ENCODE measurements around the gene GRIN2A.

The GRIN2A gene

DNA sequence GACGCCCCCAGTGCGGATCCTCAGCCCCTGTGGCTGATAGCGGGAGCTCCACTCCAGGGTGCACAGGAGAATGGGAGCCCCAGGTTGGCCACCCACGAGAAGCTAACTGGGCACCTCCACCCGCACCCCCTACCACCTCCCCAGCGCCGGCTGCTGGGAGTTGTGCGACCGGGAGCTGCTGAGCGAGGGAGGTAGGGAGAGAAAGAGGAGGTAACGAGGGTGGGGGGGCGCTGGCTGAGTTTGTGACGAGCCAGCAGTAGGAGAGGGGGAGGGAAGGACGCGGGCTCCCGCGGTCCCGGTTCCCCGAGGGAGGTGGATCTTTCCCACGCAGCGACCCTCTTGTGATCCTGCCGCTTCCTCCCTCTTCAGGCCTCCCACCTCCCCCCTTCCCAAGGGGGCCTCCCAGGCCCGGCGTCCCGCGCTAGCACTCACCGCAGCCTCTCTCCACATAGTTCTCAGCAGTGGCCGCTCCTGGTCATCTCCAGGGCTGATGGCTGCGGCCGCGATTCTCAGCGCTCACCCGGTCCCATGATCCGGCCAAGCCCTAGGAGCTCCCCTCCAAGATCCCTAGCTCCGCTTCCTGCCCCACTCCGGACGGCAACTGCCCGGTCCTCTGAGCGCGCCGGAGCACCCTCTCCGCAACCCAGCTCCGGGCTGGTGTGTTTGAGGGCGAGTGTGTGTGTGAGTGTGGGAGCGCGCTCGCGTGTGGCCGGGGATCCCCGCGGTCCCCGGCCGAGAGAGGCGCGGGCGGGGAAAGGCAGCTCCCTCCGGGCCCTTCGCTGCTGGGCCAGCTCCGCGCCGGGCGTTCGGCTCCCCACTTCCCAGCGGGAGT is at the start of gene GRIN2A:
Gene GRIN2A, minus strand, starts transcription at position 207 of the 832 bp plus-strand sequence. CDS start 2,017 bp downstream, outside the sequence.
- Histone ChIP-seq H3K36me3 (replicated peaks) (no peaks in the 10 kb centered on the region), H3K4me1 (no peaks in the 10 kb centered on the region), H3K4me3 (no peak within 1 kb of the TSS), H3K27me3 (ENCODE audit: low read depth) (peaks cover 15% of the 10 kb centered on the region), H3K9me3 (no peaks in the 10 kb centered on the region)
- no peak for DNase-seq (ENCODE audit: low spot score in 2 of 2)
- in situ Hi-C loops (cut with MboI; ENCODE audit: low sequenced_read_pairs), result loop anchor here (10.0 kb wide), 2 partner anchors 928 to 1038 kb away; no protein-coding TSS in a partner anchor

DNA sequence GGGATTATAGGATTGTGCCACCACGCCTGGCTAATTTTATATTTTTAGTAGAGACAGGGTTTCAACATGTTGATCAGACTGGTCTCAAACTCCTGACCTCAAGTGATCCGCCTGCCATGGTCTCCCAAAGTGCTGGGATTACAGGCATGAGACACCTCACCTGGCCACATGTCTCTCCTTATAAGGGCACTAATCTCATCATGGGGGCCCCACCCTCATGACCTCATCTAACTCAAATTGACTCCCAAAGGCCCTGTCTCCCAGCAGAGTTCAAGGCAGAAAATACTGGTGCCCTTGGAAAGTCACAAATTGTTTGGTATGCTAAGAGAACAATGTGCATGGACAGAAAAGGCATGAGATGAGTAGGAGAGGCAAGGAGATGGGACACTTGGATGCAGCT is 49.3 kb upstream of the GRIN2A start:
- DNase-seq (ENCODE audit: low spot score in 2 of 2), result no peak
- Histone ChIP-seq H3K4me1 (no peaks in the 10 kb centered on the region), H3K4me3 (no peak overlapping the region), H3K9me3 (no peaks in the 10 kb centered on the region), H3K36me3 (replicated peaks) (no peaks in the 10 kb centered on the region), H3K27me3 (ENCODE audit: low read depth) (no peaks in the 10 kb centered on the region)
- in situ Hi-C loops (cut with MboI; ENCODE audit: low sequenced_read_pairs), result no loop called here

DNA sequence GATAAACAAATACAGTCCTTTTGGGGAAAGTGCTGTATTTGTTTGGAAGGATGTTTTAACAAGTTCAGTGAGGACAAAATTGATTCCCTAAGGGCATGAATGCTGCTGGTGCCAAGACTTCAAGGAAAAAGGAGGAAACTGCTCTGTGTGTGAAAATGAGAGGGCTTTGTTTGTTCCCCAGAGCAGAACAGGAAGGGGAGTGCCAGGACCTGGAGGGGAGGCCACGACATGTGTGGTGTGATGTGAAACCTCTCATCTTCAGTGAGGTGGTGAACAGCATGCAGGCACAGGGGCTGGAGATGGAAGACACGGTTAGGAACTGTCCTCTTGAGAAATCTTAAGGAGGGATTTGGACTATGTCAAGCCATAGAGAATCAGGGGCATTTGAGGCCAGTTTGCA is 46.6 kb upstream of the GRIN2A start:
- Histone ChIP-seq H3K4me3 (no peak overlapping the region), H3K9me3 (no peaks in the 10 kb centered on the region), H3K4me1 (no peaks in the 10 kb centered on the region), H3K27me3 (ENCODE audit: low read depth) (no peaks in the 10 kb centered on the region), H3K36me3 (replicated peaks) (no peaks in the 10 kb centered on the region)
- no peak for DNase-seq (ENCODE audit: low spot score in 2 of 2)
- in situ Hi-C loops (cut with MboI; ENCODE audit: low sequenced_read_pairs), result no loop called here

DNA sequence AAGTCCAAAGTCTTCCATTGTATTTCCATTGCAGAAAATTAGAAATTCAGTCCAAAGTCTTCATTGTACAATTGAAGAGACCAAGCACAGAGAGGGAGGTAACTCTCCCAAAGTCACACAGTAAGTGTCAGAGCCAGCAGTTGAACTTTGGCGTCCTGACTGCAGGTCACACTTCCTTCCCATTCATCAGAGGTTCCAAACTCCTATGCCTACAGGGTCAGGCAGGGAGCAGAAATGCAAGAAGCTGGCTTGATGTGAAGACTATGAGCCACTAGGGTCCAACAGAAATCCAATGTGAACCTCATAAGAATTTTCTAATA is 44.7 kb upstream of the GRIN2A start:
- in situ Hi-C loops (cut with MboI; ENCODE audit: low sequenced_read_pairs), result no loop called here
- Histone ChIP-seq H3K9me3 (no peaks in the 10 kb centered on the region), H3K36me3 (replicated peaks) (no peaks in the 10 kb centered on the region), H3K27me3 (ENCODE audit: low read depth) (no peaks in the 10 kb centered on the region), H3K4me3 (no peak overlapping the region), H3K4me1 (no peaks in the 10 kb centered on the region)
- no peak for DNase-seq (ENCODE audit: low spot score in 2 of 2)

DNA sequence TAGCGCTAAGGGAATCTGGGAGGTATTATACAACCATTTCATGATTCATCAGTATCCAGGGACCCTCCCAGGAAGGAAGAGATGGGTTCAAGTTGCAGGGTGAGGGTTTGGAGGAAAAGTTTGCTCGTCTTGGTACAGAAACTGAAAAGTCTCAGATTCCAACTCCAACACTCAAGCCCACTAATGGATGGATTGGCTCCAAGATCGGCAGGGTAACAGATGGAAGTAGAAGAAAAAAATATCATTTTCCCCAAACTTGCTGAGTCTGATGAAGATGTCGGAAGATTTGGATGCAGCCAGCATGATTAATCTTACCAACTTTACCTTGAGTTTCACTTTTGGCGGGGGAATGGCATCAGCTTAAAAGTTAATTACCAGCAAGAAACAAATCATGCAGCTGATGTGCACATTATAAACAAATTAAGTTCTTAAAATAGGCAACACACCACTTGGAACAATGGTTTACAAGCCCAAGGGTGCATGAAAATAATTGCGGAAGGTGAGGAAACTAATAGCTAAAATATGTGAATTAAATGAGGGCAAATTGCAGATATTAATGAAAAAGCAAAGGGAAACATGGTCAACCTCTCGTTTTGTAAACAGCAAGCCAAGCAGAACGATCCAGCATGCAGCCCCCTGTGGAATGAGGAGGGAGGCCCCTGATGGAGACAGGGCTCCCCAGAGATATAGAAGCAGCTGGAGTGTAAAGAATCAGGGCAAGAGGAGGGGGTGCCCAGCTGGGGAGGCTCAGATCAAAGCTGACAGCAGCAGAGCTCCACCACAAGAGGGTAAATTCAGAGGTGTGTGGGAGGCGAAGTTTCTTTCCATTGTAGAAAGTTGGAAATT is 44.1 kb upstream of the GRIN2A start:
- in situ Hi-C loops (cut with MboI; ENCODE audit: low sequenced_read_pairs), result no loop called here
- DNase-seq (ENCODE audit: low spot score in 2 of 2), result no peak
- no peak overlapping the region for H3K4me3 ChIP-seq

DNA sequence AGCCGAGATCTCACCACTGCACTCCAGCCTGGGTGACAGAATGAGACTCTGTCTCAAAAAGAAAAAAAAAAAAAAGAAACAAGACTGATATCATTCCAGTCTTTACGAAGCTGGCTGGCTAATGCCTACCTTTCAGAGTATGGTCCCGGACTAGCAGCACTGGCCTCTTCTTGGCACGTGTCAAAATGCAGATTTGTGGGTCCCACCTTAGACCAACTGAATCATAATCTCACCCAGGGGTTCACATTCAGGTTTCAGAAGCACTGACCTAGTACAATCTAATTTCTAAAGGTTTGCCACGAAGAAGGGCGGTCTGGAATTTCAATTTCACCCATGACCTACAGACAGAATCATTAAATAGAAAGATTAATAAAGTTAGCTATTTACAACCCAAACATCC is 43.4 kb upstream of the GRIN2A start:
- Histone ChIP-seq H3K4me1 (no peaks in the 10 kb centered on the region), H3K9me3 (no peaks in the 10 kb centered on the region), H3K27me3 (ENCODE audit: low read depth) (no peaks in the 10 kb centered on the region), H3K4me3 (no peak overlapping the region), H3K36me3 (replicated peaks) (no peaks in the 10 kb centered on the region)
- in situ Hi-C loops (cut with MboI; ENCODE audit: low sequenced_read_pairs), result no loop called here
- DNase-seq (ENCODE audit: low spot score in 2 of 2), result no peak

More for the DNA sequence above, 44.1 kb upstream of the GRIN2A start:
- Histone ChIP-seq H3K36me3 (replicated peaks) (no peaks in the 10 kb centered on the region), H3K9me3 (no peaks in the 10 kb centered on the region), H3K27me3 (ENCODE audit: low read depth) (no peaks in the 10 kb centered on the region), H3K4me1 (no peaks in the 10 kb centered on the region)

DNA sequence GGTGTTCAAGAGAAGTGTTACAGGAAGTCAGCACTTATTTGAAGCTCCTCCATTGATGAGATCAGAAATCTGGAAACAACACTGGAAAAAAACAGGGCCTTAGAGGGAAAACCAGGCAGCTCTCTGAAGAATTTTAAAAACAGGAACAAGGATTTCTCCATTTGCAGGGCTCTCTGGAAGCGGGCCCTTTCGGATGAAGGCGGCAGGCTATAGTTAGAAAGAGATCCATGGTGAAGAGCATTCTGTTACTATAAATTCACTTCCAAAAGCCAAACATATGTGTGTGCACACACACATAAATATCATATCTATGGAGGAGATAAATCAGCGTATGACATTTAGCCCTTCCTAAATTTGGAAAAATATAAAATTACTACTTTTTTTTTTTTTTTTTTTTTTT is 42.6 kb upstream of the GRIN2A start:
- Histone ChIP-seq H3K4me3 (no peak overlapping the region), H3K4me1 (no peaks in the 10 kb centered on the region), H3K27me3 (ENCODE audit: low read depth) (no peaks in the 10 kb centered on the region), H3K36me3 (replicated peaks) (no peaks in the 10 kb centered on the region), H3K9me3 (no peaks in the 10 kb centered on the region)
- in situ Hi-C loops (cut with MboI; ENCODE audit: low sequenced_read_pairs), result no loop called here
- DNase-seq (ENCODE audit: low spot score in 2 of 2), result no peak

DNA sequence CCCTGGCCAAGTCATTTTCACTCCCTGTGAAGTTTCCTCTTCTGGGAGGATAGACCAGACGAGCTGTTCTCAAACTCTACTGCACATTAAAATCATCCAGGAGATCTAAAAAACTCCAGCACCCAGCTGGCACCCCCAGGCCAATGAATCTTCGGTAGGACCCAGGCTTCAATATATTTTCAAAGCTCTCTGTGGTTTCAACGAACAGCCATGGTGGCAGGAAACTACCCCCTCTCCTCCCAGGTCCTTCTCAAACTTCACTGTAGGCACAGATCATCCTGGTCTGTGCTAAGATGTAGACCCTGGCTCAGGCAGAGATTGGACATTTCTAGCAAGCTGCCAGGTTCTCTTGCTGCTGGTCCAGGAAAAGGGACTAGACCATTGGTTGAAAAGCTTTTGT is 38.7 kb upstream of the GRIN2A start:
- Histone ChIP-seq H3K27me3 (ENCODE audit: low read depth) (no peaks in the 10 kb centered on the region), H3K36me3 (replicated peaks) (no peaks in the 10 kb centered on the region), H3K9me3 (no peaks in the 10 kb centered on the region), H3K4me3 (no peak overlapping the region), H3K4me1 (no peaks in the 10 kb centered on the region)
- in situ Hi-C loops (cut with MboI; ENCODE audit: low sequenced_read_pairs), result no loop called here
- no peak for DNase-seq (ENCODE audit: low spot score in 2 of 2)

DNA sequence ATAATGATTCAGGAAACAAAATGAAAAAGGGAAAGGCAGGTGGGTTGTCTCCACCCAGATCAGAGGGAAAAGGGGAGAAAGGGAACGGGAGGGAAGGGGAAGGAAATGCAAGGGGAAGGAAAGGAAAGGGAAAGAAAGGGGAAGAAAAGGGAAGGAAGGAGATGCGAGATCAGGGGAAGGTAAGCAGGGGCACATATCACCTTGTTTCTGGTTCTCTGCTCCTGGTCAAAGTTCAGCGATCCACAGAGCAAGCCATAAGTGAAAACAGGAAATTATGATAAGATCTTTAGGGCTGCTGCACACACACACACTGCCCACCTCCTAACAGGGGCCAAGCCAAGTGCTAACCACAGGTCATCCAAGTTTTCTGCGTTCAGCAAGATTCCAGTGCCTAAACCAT is 37.5 kb upstream of the GRIN2A start:
- Histone ChIP-seq H3K4me1 (no peaks in the 10 kb centered on the region), H3K27me3 (ENCODE audit: low read depth) (no peaks in the 10 kb centered on the region), H3K36me3 (replicated peaks) (no peaks in the 10 kb centered on the region), H3K4me3 (no peak overlapping the region), H3K9me3 (no peaks in the 10 kb centered on the region)
- no peak for DNase-seq (ENCODE audit: low spot score in 2 of 2)
- in situ Hi-C loops (cut with MboI; ENCODE audit: low sequenced_read_pairs), result no loop called here

DNA sequence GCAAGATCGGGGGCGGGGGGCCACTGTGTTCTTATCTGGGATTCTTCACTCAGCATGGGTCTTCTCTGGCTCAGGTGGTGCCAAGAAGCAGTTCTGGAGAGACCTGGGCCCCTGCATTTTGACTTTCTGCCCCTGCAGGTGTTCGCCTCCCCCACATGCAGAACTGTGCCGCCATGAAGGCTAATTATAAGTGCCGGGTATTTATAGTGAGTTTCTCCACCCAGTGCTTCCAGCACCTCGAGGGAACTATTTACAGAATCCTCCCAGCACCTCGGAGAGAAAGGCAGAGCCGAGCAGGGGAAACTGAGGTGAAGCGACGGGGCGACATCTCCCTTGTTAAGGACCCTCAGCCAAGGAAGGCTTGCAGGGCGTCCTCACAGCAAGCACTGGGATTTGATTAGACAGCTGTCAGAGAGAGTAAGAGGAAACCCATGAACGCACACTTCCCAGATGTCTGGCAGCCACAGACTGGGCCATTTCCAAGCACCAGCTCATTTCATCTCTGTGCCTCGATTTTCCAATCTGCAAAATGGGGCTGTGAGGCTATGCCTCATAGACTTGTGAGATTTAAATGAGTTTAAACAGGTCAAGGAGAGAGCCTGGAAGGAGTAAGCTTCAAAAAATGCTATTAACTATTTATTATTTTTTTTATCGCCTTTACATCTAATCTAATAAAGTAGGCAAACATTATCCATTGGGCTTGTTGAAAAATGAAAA is 36.4 kb upstream of the GRIN2A start:
- Histone ChIP-seq H3K9me3 (no peaks in the 10 kb centered on the region), H3K4me1 (no peaks in the 10 kb centered on the region), H3K27me3 (ENCODE audit: low read depth) (no peaks in the 10 kb centered on the region), H3K36me3 (replicated peaks) (no peaks in the 10 kb centered on the region), H3K4me3 (no peak overlapping the region)
- DNase-seq (ENCODE audit: low spot score in 2 of 2), result no peak
- in situ Hi-C loops (cut with MboI; ENCODE audit: low sequenced_read_pairs), result no loop called here

DNA sequence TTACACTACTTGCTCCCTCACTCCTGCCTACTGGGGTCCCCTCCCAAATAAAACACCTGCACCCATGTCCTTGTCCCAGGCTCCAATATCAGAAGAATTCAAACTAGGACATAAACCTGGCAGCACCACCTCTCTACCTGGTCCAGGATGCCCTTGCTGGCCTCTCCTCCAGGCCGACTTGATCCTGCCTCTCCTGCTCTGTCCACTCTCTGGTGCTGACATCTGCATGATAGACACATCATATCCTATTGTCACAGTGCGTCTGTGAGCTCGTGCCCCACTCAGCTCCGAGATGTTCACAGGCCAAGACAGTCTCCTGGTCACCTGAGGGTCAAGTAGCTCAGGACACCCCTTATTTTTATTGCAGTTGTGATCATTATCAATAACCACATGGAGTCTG is 31.5 kb upstream of the GRIN2A start:
- Histone ChIP-seq H3K4me1 (no peaks in the 10 kb centered on the region), H3K9me3 (no peaks in the 10 kb centered on the region), H3K27me3 (ENCODE audit: low read depth) (no peaks in the 10 kb centered on the region), H3K36me3 (replicated peaks) (no peaks in the 10 kb centered on the region), H3K4me3 (no peak overlapping the region)
- no peak for DNase-seq (ENCODE audit: low spot score in 2 of 2)
- in situ Hi-C loops (cut with MboI; ENCODE audit: low sequenced_read_pairs), result no loop called here

DNA sequence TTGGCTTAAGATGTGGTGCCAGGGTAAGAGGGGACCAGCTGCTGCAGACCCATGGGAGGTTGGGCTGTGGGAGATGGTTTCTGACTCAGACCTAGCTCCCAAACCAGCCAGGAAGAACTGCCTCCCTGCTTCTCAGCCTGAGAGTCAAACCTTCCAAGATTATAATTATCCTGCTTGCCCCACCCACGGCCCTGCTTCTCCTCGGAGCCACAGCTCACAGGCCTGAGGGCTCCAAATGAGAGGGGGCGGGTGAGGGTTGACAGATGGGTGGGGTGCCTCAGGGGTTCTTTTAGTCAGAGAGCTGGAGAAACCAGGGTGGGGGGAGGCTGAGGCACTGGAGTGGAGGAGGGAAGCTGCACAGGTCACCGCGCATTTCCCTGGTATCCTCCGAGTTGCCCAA is 28.7 kb upstream of the GRIN2A start:
- H3K9me3 ChIP-seq, result no peaks in the 10 kb centered on the region
- H3K27me3 ChIP-seq (ENCODE audit: low read depth), result no peaks in the 10 kb centered on the region
- no peak overlapping the region for H3K4me3 ChIP-seq
- no peaks in the 10 kb centered on the region for H3K4me1 ChIP-seq
- no peak for DNase-seq (ENCODE audit: low spot score in 2 of 2)
- H3K36me3 ChIP-seq (replicated peaks), result no peaks in the 10 kb centered on the region
- in situ Hi-C loops (cut with MboI; ENCODE audit: low sequenced_read_pairs), result no loop called here

DNA sequence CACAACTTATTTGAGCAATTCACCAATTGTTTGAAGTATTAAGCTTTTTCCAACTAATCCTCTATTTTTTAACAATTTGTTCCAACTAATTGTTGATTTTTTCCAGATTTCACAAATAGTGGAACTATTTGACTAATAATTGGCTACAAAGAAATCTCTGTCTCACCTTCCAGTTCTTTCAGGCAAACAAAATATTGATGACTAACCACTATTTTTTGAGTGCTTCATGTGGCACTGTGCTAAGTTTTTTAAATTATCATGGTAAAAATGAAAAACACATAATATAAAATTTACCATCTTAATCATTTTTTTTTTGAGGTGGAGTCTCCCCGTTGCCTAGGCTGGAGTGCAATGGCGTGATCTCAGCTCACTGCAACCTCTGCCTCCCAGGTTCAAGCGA is 24.6 kb upstream of the GRIN2A start:
- in situ Hi-C loops (cut with MboI; ENCODE audit: low sequenced_read_pairs), result no loop called here
- H3K9me3 ChIP-seq, result no peaks in the 10 kb centered on the region
- H3K27me3 ChIP-seq (ENCODE audit: low read depth), result no peaks in the 10 kb centered on the region
- no peak for DNase-seq (ENCODE audit: low spot score in 2 of 2)
- H3K36me3 ChIP-seq (replicated peaks), result no peaks in the 10 kb centered on the region
- H3K4me3 ChIP-seq, result no peak overlapping the region
- H3K4me1 ChIP-seq, result no peaks in the 10 kb centered on the region

DNA sequence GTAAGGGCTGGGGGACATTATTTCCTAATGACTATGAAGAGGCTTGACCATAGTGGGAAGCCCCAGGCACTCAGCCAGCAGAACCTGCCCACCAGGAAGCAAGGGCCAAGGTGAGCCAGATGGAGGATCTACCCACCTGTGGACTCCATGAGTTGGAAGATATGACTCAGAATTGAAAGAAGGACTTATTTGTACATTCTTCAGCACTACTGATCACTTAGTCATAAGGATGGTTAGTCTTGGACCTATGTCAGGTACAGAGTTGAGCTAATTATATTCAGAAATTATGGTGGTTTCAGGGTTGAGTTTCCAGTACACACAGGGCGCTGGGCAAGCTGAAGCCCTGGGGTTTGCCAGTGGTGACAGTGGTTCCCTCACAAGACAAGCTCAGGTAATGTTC is 24.0 kb upstream of the GRIN2A start:
- H3K27me3 ChIP-seq (ENCODE audit: low read depth), result no peaks in the 10 kb centered on the region
- DNase-seq (ENCODE audit: low spot score in 2 of 2), result no peak
- in situ Hi-C loops (cut with MboI; ENCODE audit: low sequenced_read_pairs), result no loop called here
- no peaks in the 10 kb centered on the region for H3K36me3 ChIP-seq (replicated peaks)
- no peaks in the 10 kb centered on the region for H3K9me3 ChIP-seq
- no peak overlapping the region for H3K4me3 ChIP-seq
- H3K4me1 ChIP-seq, result no peaks in the 10 kb centered on the region
